Karpas-422 (cell line): Measurements from ENCODE around the gene KRT7. TPM values are rescaled to one million over a fixed set of nuclear protein-coding genes. Genes with fewer than 3 reads are reported as not detected.
"Not testable (repeated sequence)": the region's sequence is repeated elsewhere in the genome, so short reads cannot be mapped to it uniquely, and the experiment has no call there.

Source experiments
- DNase-seq: peaks from one replicate; pipeline ENCODE4 v3.0.0-alpha.2; 2015
- H2AFZ ChIP-seq: fragments of 200-600 bp; sonication (generic); 2 replicates; pipeline ENCODE4 v1.6.1; 2014; ENCODE audit warnings: antibody characterized with exemption, low read length, mixed read lengths
- H3K27ac ChIP-seq: fragments of 200-600 bp; sonication (generic); 2 replicates; pipeline ENCODE4 v1.5.1; 2014; ENCODE audit warnings: mild to moderate bottlenecking, low read length, moderate library complexity
- H3K27me3 ChIP-seq: fragments of 200-600 bp; sonication (generic); 2 replicates; pipeline ENCODE4 v1.6.1; 2014; ENCODE audit warnings: low read length, mixed read lengths
- H3K36me3 ChIP-seq: fragments of 200-600 bp; sonication (generic); 2 replicates; pipeline ENCODE4 v1.6.1; 2014; ENCODE audit warnings: low read length, mixed read lengths; ENCODE audit not compliant: insufficient read depth
- H3K4me1 ChIP-seq: fragments of 200-600 bp; sonication (generic); 2 replicates; pipeline ENCODE4 v1.6.1; 2014; ENCODE audit warnings: mild to moderate bottlenecking, low read length, mixed read lengths
- H3K4me2 ChIP-seq: fragments of 200-600 bp; sonication (generic); 2 replicates; pipeline ENCODE4 v1.6.1; 2014; ENCODE audit warnings: low read length, low read depth, mild to moderate bottlenecking; ENCODE audit not compliant: poor library complexity, severe bottlenecking
- H3K4me3 ChIP-seq: fragments of 200-600 bp; sonication (generic); 2 replicates; pipeline ENCODE4 v1.5.1; 2014; ENCODE audit warnings: mild to moderate bottlenecking, antibody characterized with exemption, low read length, mixed read lengths
- H3K79me2 ChIP-seq: fragments of 200-600 bp; sonication (generic); 2 replicates; pipeline ENCODE4 v1.6.1; 2014; ENCODE audit warnings: mild to moderate bottlenecking, low read length, mixed read lengths
- H3K9ac ChIP-seq: fragments of 200-600 bp; sonication (generic); 2 replicates; pipeline ENCODE4 v1.6.0; 2014; ENCODE audit warnings: low read length
- H3K9me2 ChIP-seq: fragments of 200-600 bp; sonication (generic), shearing (Covaris generic); replicated peaks from 2 replicates; pipeline ENCODE4 v1.6.0; 2014; ENCODE audit warnings: mild to moderate bottlenecking, low read length, moderate library complexity; ENCODE audit not compliant: insufficient read depth
- H3K9me3 ChIP-seq: fragments of 300-700, 200-600 bp; sonication (generic); 2 replicates; pipeline ENCODE4 v1.6.1; 2014; ENCODE audit warnings: low read length, mixed read lengths
- H4K20me1 ChIP-seq: fragments of 200-600 bp; sonication (generic); 2 replicates; pipeline ENCODE4 v1.6.1; 2014; ENCODE audit warnings: mild to moderate bottlenecking, antibody characterized with exemption, low read length, low read depth; ENCODE audit not compliant: insufficient read depth
- total RNA-seq: library from RNA; depleted of rRNA; stranded (reverse); fragments of >200 nt; shearing (Covaris generic); gene quantifications from 2 replicates; pipeline ENCODE4 v1.2.3, GENCODE V29; 2014; ENCODE audit warnings: low replicate concordance

KRT7 gene
- total RNA-seq, 1 experiment from 2014 or later, result not detected

DNA sequence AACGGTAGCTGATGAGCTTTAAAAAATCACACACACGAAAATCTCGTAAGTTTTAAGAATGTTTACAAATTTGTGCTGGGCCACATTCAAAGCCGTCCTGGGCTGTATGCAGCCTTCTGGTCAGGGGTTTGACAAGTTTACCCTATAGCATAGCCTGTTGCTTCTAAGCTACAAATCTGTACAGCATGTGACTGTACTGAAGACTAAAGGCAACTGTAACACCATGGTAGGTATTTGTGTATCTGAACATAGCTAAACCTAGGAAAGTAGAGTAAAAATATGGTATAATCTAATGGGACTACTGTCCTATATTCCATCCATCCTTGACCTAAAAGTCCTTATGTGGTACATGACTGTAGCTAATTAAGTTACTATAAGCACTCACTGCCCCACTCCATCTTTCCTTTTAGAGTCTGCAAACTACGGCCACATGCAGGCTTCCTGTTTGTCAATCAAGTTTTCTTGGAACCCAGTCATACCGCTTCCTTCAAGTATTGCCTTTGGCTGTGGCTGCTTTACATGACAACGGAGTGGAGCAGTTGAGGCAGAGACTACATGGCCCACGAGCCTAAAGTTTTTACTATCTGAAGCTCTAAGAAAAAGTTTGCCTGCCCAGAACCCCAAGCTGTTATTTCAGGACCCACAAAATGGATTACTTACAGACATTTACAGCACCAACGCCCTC is 18.5 kb downstream of the KRT7 start:
- Histone ChIP-seq H3K27me3 (no peaks in the 10 kb centered on the region), H3K79me2 (no peaks in the 10 kb centered on the region), H3K9me2 (no peaks in the 10 kb centered on the region), H3K9ac (no peak overlapping the region), H2AFZ (no peak overlapping the region), H3K27ac (no peak overlapping the region), H3K4me2 (no peak overlapping the region), H3K36me3 (no peaks in the 10 kb centered on the region), H3K4me1 (no peaks in the 10 kb centered on the region), H3K4me3 (no peak overlapping the region), H4K20me1 (no peaks in the 10 kb centered on the region; the same call in 1 of the 2 replicates), H3K9me3 (no peaks in the 10 kb centered on the region)
- DNase-seq, result no peak

DNA sequence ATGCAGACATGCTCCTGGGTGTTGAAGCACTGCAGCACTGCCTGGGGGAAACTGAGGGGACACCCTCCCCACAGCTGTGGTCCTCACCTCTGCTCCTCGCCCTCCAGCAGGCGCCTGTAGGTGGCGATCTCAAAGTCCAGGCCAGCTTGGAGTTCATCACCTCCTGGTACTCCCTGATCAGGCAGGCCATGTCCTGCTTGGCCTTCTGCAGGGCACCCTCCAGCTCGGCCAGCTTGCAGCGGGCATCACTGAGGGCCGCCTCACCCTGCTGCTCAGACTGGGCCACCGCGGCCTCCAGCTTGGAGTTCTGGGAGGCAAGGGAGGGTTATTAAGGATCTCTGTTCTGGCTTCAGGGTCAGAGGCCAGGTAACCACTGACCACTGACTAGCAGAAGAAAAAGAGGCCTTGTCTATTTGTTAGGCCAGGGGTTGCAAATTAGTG is 19.2 kb downstream of the KRT7 start:
- H4K20me1 ChIP-seq, H3K4me1 ChIP-seq, H3K9me3 ChIP-seq, H3K79me2 ChIP-seq, H3K4me3 ChIP-seq, H3K36me3 ChIP-seq, H3K9ac ChIP-seq, H3K9me2 ChIP-seq, H3K27ac ChIP-seq, H2AFZ ChIP-seq, H3K4me2 ChIP-seq, H3K27me3 ChIP-seq: not testable (repeated sequence)
- peak; percentile 46 for DNase-seq

DNA sequence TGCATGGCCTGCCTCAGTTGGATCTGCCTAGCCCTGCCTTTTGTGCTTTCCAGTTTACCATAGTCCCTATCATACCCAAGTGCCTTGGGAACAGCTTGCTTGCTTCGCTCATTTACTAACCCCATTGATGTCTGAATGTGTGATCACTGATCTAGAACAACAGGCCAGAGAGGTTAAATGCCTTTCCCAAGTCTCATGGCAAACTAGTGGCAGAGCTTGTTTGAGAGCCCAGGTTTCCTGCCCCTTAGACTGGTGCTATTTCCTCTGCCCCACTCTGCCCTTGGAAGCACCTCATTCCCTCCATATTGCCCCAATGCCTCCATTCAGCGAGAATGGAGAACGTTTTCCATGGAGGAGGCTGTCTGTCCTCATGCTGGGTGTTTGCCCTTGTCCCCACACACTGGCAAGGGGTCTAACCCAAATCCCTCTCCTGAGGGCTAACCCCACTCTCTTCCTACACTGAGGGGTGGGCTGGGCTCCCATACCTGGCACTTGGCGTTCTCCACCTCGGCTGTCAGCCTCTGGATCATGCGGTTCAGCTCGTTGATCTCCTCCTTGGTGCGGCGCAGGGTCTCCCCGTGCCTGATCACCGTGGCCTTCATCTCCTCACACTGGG is 19.8 kb downstream of the KRT7 start:
- Histone ChIP-seq H3K9ac (no peak overlapping the region), H4K20me1 (no peaks in the 10 kb centered on the region), H3K27me3 (no peaks in the 10 kb centered on the region), H3K9me3 (no peaks in the 10 kb centered on the region), H3K4me1 (no peaks in the 10 kb centered on the region), H2AFZ (no peak overlapping the region), H3K4me3 (no peak overlapping the region), H3K9me2 (no peaks in the 10 kb centered on the region), H3K27ac (no peak overlapping the region), H3K36me3 (no peaks in the 10 kb centered on the region), H3K79me2 (no peaks in the 10 kb centered on the region), H3K4me2 (no peak overlapping the region)
- no peak for DNase-seq

DNA sequence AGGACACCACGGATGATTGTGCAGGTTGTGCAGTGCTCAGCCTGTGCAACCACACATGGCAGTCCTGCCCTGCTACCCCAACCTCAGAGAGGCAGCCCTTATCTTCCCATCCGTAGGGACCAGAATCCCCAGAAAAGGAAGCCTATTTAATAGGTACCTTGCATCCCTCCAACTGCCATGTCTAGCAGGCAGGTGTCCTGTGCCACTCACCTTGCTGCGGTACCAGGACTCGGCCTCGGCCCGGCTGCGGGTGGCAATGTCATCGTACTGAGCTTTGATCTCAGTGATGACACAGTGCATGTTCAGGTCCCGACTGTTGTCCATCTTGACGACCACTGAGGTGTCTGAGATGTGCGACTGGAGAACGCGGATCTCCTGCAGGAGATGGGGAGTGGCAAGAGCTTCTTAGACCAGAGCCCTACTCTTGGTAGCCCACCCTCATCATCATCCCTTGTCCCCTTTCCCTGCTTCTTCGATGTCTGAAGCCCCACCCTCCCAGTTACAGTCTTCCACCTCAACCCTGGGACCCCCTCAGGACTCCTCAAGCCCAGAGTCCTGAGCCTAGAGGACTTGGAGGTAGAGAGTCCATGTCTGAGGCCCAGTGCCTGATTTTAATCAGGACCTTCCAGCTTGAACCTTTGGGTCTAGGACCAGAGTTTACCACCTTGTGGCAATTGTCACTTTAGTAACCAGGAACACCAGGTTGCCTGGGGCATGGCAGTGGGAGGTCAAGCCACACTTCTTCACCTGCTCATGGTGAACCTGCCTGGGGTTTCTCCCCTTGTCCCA is 20.5 kb downstream of the KRT7 start:
- H3K4me2 ChIP-seq, result no peak overlapping the region
- no peak overlapping the region for H3K9ac ChIP-seq
- DNase-seq, result no peak
- no peaks in the 10 kb centered on the region for H3K36me3 ChIP-seq
- H3K4me1 ChIP-seq, result no peaks in the 10 kb centered on the region
- no peaks in the 10 kb centered on the region for H3K9me3 ChIP-seq
- no peaks in the 10 kb centered on the region for H3K9me2 ChIP-seq
- no peak overlapping the region for H2AFZ ChIP-seq
- H3K27ac ChIP-seq, result no peak overlapping the region
- no peak overlapping the region for H3K4me3 ChIP-seq
- H3K27me3 ChIP-seq, result no peaks in the 10 kb centered on the region
- H3K79me2 ChIP-seq, result no peaks in the 10 kb centered on the region
- no peaks in the 10 kb centered on the region for H4K20me1 ChIP-seq

DNA sequence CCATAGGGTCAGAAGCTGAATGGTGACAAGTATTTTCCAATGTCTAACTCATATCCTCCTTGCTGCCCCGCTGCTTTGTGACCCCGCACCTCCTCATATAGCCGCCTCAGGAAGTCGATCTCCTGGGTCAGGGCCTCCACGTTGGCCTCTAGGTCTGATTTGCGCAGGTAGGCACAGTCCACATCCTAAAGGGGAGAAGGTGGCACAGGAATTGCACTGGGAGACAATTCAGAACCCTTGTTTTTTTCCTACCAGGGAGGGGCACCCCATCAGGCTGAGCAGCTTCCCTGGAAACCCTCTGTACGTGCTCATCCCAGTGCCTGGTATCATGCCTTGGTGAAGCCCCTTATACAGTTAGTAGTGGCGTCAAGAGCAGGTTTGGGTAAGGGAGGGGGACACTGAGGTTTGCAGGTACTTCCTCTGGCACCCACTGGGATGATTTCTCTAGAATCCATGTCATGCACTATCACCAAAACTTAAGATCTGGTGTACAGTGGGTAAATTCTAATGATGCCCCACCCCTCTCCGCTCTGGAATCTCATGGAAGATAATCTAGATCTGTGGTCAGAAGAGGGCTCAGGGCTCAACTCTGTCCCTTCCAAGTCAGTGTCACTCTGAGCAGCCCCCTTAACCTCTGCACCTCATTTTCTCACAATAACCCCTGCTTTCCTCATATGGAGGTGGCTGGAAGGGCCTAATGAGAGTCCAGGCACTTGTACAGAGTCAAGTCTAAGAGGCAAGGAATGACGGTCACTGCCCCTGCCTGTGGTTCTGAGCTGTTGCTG is 21.3 kb downstream of the KRT7 start:
- no peak overlapping the region for H3K4me3 ChIP-seq
- no peak for DNase-seq
- no peak overlapping the region for H3K9ac ChIP-seq
- no peaks in the 10 kb centered on the region for H3K9me3 ChIP-seq
- no peaks in the 10 kb centered on the region for H3K4me1 ChIP-seq
- no peak overlapping the region for H2AFZ ChIP-seq
- H4K20me1 ChIP-seq, result no peaks in the 10 kb centered on the region
- no peaks in the 10 kb centered on the region for H3K27me3 ChIP-seq
- no peak overlapping the region for H3K27ac ChIP-seq
- no peak overlapping the region for H3K4me2 ChIP-seq
- no peaks in the 10 kb centered on the region for H3K36me3 ChIP-seq
- no peaks in the 10 kb centered on the region for H3K9me2 ChIP-seq
- H3K79me2 ChIP-seq, result no peaks in the 10 kb centered on the region

DNA sequence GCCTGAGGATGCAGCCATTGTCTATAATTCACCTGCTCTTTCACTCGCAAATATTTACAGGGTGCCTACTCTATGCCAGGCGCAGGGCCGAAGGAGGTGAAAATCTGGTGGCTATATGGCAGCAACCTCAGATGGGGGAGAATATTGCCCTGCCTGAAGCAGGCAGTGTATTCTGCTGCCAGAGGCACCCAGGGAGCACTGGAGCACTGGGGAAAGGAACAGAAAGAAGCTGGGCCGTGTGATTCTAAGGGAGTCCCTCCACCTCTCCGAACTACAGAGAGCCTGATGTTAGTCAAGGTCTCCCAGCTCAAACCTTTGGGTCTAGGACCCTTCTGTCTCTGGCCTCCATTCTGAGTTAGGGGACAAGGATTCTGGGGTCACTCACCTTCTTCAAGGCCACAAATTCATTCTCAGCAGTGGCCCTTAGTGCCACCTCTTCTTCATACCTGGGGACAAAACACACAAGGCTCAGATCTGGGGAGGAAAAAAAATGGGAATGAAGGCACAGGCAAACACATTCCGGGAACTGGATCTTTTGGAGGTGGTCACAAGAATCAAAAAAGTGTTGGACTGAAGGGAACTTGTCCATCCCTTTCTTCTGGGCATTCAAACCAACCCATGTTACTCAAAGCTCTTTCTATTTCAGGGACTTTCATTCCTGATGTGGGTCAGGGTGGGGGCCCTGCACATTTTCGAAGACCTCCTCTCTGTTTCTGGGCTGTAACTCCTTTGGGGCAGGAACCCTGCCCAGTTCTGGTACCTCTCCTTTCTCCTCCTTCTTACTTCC is 22.1 kb downstream of the KRT7 start:
- Histone ChIP-seq H3K9me2 (no peaks in the 10 kb centered on the region), H3K4me2 (no peak overlapping the region), H3K27me3 (no peaks in the 10 kb centered on the region), H2AFZ (no peak overlapping the region), H3K4me1 (no peaks in the 10 kb centered on the region), H3K36me3 (no peaks in the 10 kb centered on the region), H3K27ac (no peak overlapping the region), H3K9me3 (no peaks in the 10 kb centered on the region), H4K20me1 (no peaks in the 10 kb centered on the region), H3K79me2 (no peaks in the 10 kb centered on the region), H3K4me3 (no peak overlapping the region), H3K9ac (no peak overlapping the region)
- DNase-seq, result no peak

DNA sequence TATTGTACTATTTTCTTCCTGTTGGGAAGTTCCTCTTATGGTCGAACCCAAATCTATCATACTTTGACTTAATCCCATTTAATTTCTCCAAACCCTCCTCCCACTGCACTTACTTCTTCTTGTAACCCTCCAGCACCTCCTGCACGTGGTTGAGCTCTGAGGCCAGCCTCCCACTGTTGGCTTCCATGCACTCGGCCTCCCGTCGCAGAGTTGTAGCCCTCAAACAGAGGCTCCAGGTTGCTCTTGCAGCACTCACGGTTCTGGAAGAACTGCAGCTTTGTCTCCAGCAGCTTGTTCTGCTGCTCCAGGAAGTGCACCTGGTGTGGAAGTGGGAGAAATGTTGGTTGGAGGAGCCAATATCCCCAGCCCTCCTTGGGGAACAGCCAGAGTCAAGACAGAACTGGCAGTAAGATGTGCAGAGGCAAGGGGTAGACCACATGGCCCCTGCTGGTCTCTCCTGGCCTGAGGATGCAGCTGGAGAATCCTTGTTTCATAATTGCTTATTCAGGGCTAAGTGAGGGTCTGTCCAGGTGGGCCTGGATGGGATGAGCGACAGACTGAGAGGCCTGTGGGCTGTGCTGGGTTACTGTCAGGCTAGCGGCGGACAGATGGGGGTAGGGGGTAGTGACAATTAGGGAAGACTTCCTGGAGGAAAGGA is 23.0 kb downstream of the KRT7 start:
- H3K9me2 ChIP-seq, result no peaks in the 10 kb centered on the region
- no peaks in the 10 kb centered on the region for H4K20me1 ChIP-seq
- no peaks in the 10 kb centered on the region for H3K27me3 ChIP-seq
- no peak overlapping the region for H3K9ac ChIP-seq
- no peak for DNase-seq
- H3K79me2 ChIP-seq, result no peaks in the 10 kb centered on the region
- H2AFZ ChIP-seq, result no peak overlapping the region
- H3K4me3 ChIP-seq, result no peak overlapping the region
- H3K4me2 ChIP-seq, result no peak overlapping the region
- H3K36me3 ChIP-seq, result no peaks in the 10 kb centered on the region
- no peak overlapping the region for H3K27ac ChIP-seq
- no peaks in the 10 kb centered on the region for H3K4me1 ChIP-seq
- H3K9me3 ChIP-seq, result no peaks in the 10 kb centered on the region
